Mammary epithelial cell (primary cell): ENCODE data around the gene PIR.

Experiments
- EZH2 ChIP-seq: IDR thresholded peaks from 2 replicates; pipeline ENCODE4 v1.6.1; 2012; ENCODE audit warnings: low read length, inconsistent platforms, borderline replicate concordance
- TF ChIP-seq, protein P1 (sequence below), 2 donors: IDR thresholded peaks in 1 of 2; conservative IDR thresholded peaks in 1 of 2; 2 replicates each; pipeline ENCODE4 v1.5.1; 2011 to 2012; ENCODE audit warnings: inconsistent platforms in 2 of 2, low read length in 2 of 2, mild to moderate bottlenecking in 2 of 2, control low read depth in 1 of 2, low read depth in 1 of 2; ENCODE audit not compliant: insufficient read depth in 1 of 2; ENCODE audit errors: extremely low read depth in 1 of 2

DNA sequence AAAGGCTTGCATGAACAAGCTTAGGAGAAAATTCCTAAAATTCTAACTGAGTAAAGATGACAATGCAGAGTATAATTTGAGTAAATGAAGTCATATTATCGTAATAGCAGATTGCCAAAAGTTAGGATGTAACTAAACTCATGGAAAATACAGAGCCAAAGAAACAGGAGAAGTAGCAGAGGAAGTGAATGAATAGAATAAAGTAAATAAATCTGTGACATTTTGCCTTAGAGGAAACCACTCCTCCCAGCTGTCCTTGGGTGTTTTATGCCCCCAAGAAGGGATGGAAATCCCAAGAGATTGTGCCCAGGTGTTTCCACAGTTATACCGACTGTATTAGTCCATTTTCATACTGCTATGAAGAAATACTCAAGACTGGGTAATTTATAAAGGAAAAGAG, 5.6 kb upstream of the PIR start:
- TF ChIP-seq, protein P1, sequence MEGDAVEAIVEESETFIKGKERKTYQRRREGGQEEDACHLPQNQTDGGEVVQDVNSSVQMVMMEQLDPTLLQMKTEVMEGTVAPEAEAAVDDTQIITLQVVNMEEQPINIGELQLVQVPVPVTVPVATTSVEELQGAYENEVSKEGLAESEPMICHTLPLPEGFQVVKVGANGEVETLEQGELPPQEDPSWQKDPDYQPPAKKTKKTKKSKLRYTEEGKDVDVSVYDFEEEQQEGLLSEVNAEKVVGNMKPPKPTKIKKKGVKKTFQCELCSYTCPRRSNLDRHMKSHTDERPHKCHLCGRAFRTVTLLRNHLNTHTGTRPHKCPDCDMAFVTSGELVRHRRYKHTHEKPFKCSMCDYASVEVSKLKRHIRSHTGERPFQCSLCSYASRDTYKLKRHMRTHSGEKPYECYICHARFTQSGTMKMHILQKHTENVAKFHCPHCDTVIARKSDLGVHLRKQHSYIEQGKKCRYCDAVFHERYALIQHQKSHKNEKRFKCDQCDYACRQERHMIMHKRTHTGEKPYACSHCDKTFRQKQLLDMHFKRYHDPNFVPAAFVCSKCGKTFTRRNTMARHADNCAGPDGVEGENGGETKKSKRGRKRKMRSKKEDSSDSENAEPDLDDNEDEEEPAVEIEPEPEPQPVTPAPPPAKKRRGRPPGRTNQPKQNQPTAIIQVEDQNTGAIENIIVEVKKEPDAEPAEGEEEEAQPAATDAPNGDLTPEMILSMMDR (conservative IDR thresholded peaks at IDR 0.05 in 1 of 2, IDR thresholded peaks at IDR 0.05 in 1 of 2; ENCODE audit: extremely low read depth in 1 of 2, insufficient read depth in 1 of 2, low read depth in 1 of 2, low read length in 2 of 2): no peak
- TF ChIP-seq EZH2: no peak
